Right lobe of liver (tissue), 6 donors: Measurements from ENCODE around the gene NFKB1. TPM values are rescaled to one million over a fixed set of nuclear protein-coding genes. Genes with fewer than 3 reads are reported as not detected.

Experiments used
- ATAC-seq, 4 donors: fragments of 200-7000 bp; cut with Tn5 transposase; one replicate each; pipeline ENCODE4 v1.9.1; 2020; ENCODE audit warnings: mild to moderate bottlenecking in 4 of 4, moderate library complexity in 4 of 4
- DNase-seq, 3 donors: peaks; one replicate each; pipeline ENCODE4 v3.0.0-alpha.2; 2020
- H3K27ac ChIP-seq, 3 donors: fragments of 200-600 bp; one replicate each; pipeline ENCODE4 v1.8.0; 2022
- H3K27me3 ChIP-seq, 2 donors: fragments of 200-600 bp; one replicate each; pipeline ENCODE4 v1.8.0; 2022
- H3K36me3 ChIP-seq, 4 donors: fragments of 200-600 bp; sonication (generic) in 1 of 4; one replicate each; pipeline versions ENCODE4 v1.5.1 to v1.8.0; 2017 to 2022; ENCODE audit warnings: control low read depth in 1 of 4
- H3K4me1 ChIP-seq, 4 donors: fragments of 200-600 bp; sonication (generic) in 1 of 4; one replicate each; pipeline versions ENCODE4 v1.5.1 to v1.8.0; 2017 to 2022; ENCODE audit warnings: control low read depth in 1 of 4
- H3K4me3 ChIP-seq, 3 donors: fragments of 200-600 bp; one replicate each; pipeline ENCODE4 v1.8.0; 2022
- H3K9me3 ChIP-seq, 4 donors: fragments of 200-600 bp; sonication (generic) in 1 of 4; one replicate each; pipeline versions ENCODE4 v1.5.1 to v1.8.0; 2017 to 2022; ENCODE audit warnings: control low read depth in 1 of 4
- CTCF ChIP-seq, 4 donors: fragments of 200-600 bp in 3 of 4; fragments of 450-650 bp in 1 of 4; IDR thresholded peaks; one replicate each; pipeline versions ENCODE4 v1.5.1 to v1.8.0; 2016 to 2022; ENCODE audit warnings: antibody characterized with exemption in 4 of 4, mild to moderate bottlenecking in 2 of 4
- POLR2A ChIP-seq: fragments of 450-650 bp; IDR thresholded peaks from one replicate; pipeline ENCODE4 v1.6.1; 2017; ENCODE audit warnings: antibody characterized with exemption, mild to moderate bottlenecking
- WGBS: methylation state at CpG from one replicate; pipeline ENCODE4 v1.1.6; 2018; ENCODE audit warnings: low coverage, low lambda C conversion rate; ENCODE audit not compliant: insufficient coverage; ENCODE audit errors: missing lambda C conversion rate; 5-methylcytosine and 5-hydroxymethylcytosine counted together
- intact Hi-C, 2 donors: fragments of 100-400 bp; cut with DNase I; formaldehyde crosslinking; loops; one replicate each; pipeline versions ENCODE4 v1.11.2 to v1.14.1; 2022
- total RNA-seq, 6 experiments: library from RNA; depleted of rRNA in 2 of 6; stranded (reverse); fragments of >200 nt in 2 of 6; fragmentation: NEBNext Ultra II Directional in 3 of 6; extraction: Animal tissue kit (Norgen Biotek cat#: 25700) in 3 of 6; gene quantifications; one replicate each; pipeline versions ENCODE4 v1.1.0 to v1.2.4, GENCODE V29; 2016 to 2023
- donor health status: DM: no; HTN: yes; CAD: no.
- donor health status: DM: no; HTN: no; CAD: no.
- donor health status: DM: no; HTN: no; CAD: no.
- donor health status: DM: no; HTN: yes; CAD: no.
- donor health status: DM: no; HTN: yes; CAD: no.

NFKB1 gene
- total RNA-seq, 6 experiments from 2014 or later = 13.8 to 48.6 (median 17.5) TPM

- WGBS = 90% methylated on average over 4 of the region's 7 CpGs
- Histone ChIP-seq H3K27me3 (no peaks in the 10 kb centered on the region), H3K36me3 (no peaks in the 10 kb centered on the region), H3K4me3 (no peak overlapping the region), H3K9me3 (no peaks in the 10 kb centered on the region), H3K4me1 (peaks cover 0 to 21% (median 3%) of the 10 kb centered on the region in 4 donors), H3K27ac (no peak overlapping the region)
- intact Hi-C loops = no loop called here
- DNase-seq (no peak), ATAC-seq (no peak)
- TF ChIP-seq POLR2A (no peak), CTCF (IDR thresholded peaks at IDR 0.05) (no peak)
Observed at GRCh38 chr4:102524691-102525090, 23.5 kb downstream of the NFKB1 start.

GRCh38 chr4:102525097-102525496 lies 23.9 kb downstream of the NFKB1 start:
- Histone ChIP-seq H3K36me3 (no peaks in the 10 kb centered on the region), H3K27ac (no peak overlapping the region), H3K4me3 (no peak overlapping the region), H3K4me1 (peaks cover 0 to 21% (median 3%) of the 10 kb centered on the region in 4 donors), H3K9me3 (no peaks in the 10 kb centered on the region), H3K27me3 (no peaks in the 10 kb centered on the region)
- ATAC-seq = peak; percentile 38 to 73 (median 44)
- WGBS = 63% methylated on average over 5 of the region's 5 CpGs
- DNase-seq = no peak
- TF ChIP-seq POLR2A = no peak
- no peak for TF ChIP-seq CTCF (IDR thresholded peaks at IDR 0.05)
- intact Hi-C loops = no loop called here

- intact Hi-C loops = no loop called here
- Histone ChIP-seq H3K4me3 (no peak overlapping the region), H3K9me3 (no peaks in the 10 kb centered on the region), H3K27me3 (no peaks in the 10 kb centered on the region), H3K4me1 (peaks cover 0 to 21% (median 3%) of the 10 kb centered on the region in 4 donors), H3K36me3 (no peaks in the 10 kb centered on the region), H3K27ac (no peak overlapping the region)
- ATAC-seq (no peak), DNase-seq (no peak)
- TF ChIP-seq CTCF (IDR thresholded peaks at IDR 0.05) = no peak
- TF ChIP-seq POLR2A = no peak
- 91% methylated on average over 1 of the region's 1 CpG for WGBS
Observed at GRCh38 chr4:102525504-102525903, 24.3 kb downstream of the NFKB1 start.

- DNase-seq (no peak), ATAC-seq (no peak)
- TF ChIP-seq CTCF (IDR thresholded peaks at IDR 0.05) (no peak), POLR2A (no peak)
- no peaks in the 10 kb centered on the region for H3K9me3 ChIP-seq
- intact Hi-C loops = no loop called here
- WGBS = 83% methylated on average over 4 of the region's 4 CpGs
- peaks cover 0 to 14% (median 2%) of the 10 kb centered on the region in 4 donors for H3K4me1 ChIP-seq
- no peak overlapping the region for H3K27ac ChIP-seq
- H3K27me3 ChIP-seq = no peaks in the 10 kb centered on the region
- H3K4me3 ChIP-seq = no peak overlapping the region
- H3K36me3 ChIP-seq = peaks cover 0 to 3% (median 0%) of the 10 kb centered on the region in 4 donors
Observed at GRCh38 chr4:102526532-102526931, 25.4 kb downstream of the NFKB1 start.
